Astrocyte of the cerebellum (primary cell): ENCODE results near the gene SUSD3.

ENCODE experiments used
- DNase-seq: peaks from one replicate; pipeline ENCODE4 v3.0.0-alpha.2; 2011; ENCODE audit warnings: low read depth
- H3K4me3 ChIP-seq: 2 replicates; pipeline ENCODE4 v1.5.1; 2011; ENCODE audit warnings: mild to moderate bottlenecking, low read depth, low read length, moderate library complexity
- CTCF ChIP-seq: IDR thresholded peaks from 2 replicates; pipeline ENCODE4 v1.5.1; 2012; ENCODE audit warnings: low read length, low read depth, moderate library complexity, mild to moderate bottlenecking; ENCODE audit errors: missing control alignments
- in situ Hi-C: cut with HindIII; loops from 2 replicates; pipeline ENCODE4 v1.10.0; 2017; ENCODE audit warnings: low sequenced_read_pairs

Gene SUSD3

GRCh38 chr9:93094658-93095204, 36.2 kb downstream of the SUSD3 start:
- TF ChIP-seq CTCF = no peak
- H3K4me3 ChIP-seq = peak overlapping the region; percentile 44
- no peak for DNase-seq
- in situ Hi-C loops = no loop called here

- peak overlapping the region; percentile 82 for H3K4me3 ChIP-seq
- DNase-seq = peak; percentile 94
- in situ Hi-C loops = no loop called here
- no peak for TF ChIP-seq CTCF
These were observed 37.0 kb downstream of the SUSD3 start for GRCh38 chr9:93095205-93096130.

- no peak for DNase-seq
- in situ Hi-C loops = no loop called here
- TF ChIP-seq CTCF = no peak
- peak within 1 kb of the TSS; percentile 82 for H3K4me3 ChIP-seq
These were observed 37.8 kb downstream of the SUSD3 start, which contains the start of gene CARD19 for GRCh38 chr9:93096131-93096802. TSS of gene CARD19 (plus strand) at chr9:93096217. CDS start at chr9:93096346, 129 bp downstream.

- H3K4me3 ChIP-seq = peak overlapping the region; percentile 82
- no peak for TF ChIP-seq CTCF
- in situ Hi-C loops = no loop called here
- no peak for DNase-seq
These were observed 38.4 kb downstream of the SUSD3 start for GRCh38 chr9:93096811-93097382.

- no peak for DNase-seq
- peak overlapping the region; percentile 82 for H3K4me3 ChIP-seq
- in situ Hi-C loops = no loop called here
- TF ChIP-seq CTCF = no peak
These were observed 39.2 kb downstream of the SUSD3 start for GRCh38 chr9:93097511-93098201.
